Stimulated activated CD8-positive, alpha-beta memory T cell treated with anti-CD3 and anti-CD28 coated beads, Interleukin-15, amount 100 ng/mL, for 1 hour (primary cell): ENCODE measurements around the gene SH3BGRL3.

ENCODE experiments used
- DNase-seq: peaks from one replicate; pipeline ENCODE4 v3.0.0-alpha.2; 2020; ENCODE audit warnings: low read depth

SH3BGRL3 gene

GRCh38 chr1:26277719-26278118, 2.2 kb upstream of the SH3BGRL3 start:
- DNase-seq, result no peak

- DNase-seq, result no peak
Observed at GRCh38 chr1:26278303-26278702, 1.6 kb upstream of the SH3BGRL3 start.

GRCh38 chr1:26278724-26279455, 996 bp upstream of the SH3BGRL3 start:
- no peak for DNase-seq

- no peak for DNase-seq
Observed at GRCh38 chr1:26280333-26281042, 602 bp downstream of the SH3BGRL3 start.

- DNase-seq, result no peak
Observed at GRCh38 chr1:26281091-26281958, 1.4 kb downstream of the SH3BGRL3 start.

- DNase-seq, result no peak
Observed at GRCh38 chr1:26281971-26282370, 2.1 kb downstream of the SH3BGRL3 start.

- no peak for DNase-seq
Observed at GRCh38 chr1:26282401-26282918, 2.6 kb downstream of the SH3BGRL3 start.

- DNase-seq, result no peak
Observed at GRCh38 chr1:26283279-26283853, 3.5 kb downstream of the SH3BGRL3 start.

- no peak for DNase-seq
Observed at GRCh38 chr1:26283871-26284596, 4.1 kb downstream of the SH3BGRL3 start.

GRCh38 chr1:26284597-26285347, 4.9 kb downstream of the SH3BGRL3 start:
- peak; percentile 87 for DNase-seq

- DNase-seq, result no peak
Observed at GRCh38 chr1:26285366-26286063, 5.6 kb downstream of the SH3BGRL3 start.

- no peak for DNase-seq
Observed at GRCh38 chr1:26286064-26286416, 6.2 kb downstream of the SH3BGRL3 start.

- DNase-seq, result no peak
Observed at GRCh38 chr1:26287033-26287711, 7.3 kb downstream of the SH3BGRL3 start.

- DNase-seq, result no peak
Observed at GRCh38 chr1:26287811-26288210, 7.9 kb downstream of the SH3BGRL3 start.

GRCh38 chr1:26288311-26288941, 8.5 kb downstream of the SH3BGRL3 start:
- no peak for DNase-seq

GRCh38 chr1:26289158-26290059, 9.5 kb downstream of the SH3BGRL3 start:
- DNase-seq, result no peak

GRCh38 chr1:26290122-26290881, 10.4 kb downstream of the SH3BGRL3 start:
- DNase-seq, result no peak
